Inflammatory macrophage treated with lipopolysaccharide for 1 hour (primary cell): ENCODE data around the gene DIS3.
A peak's percentile ranks its signal among the peaks of the same experiment; 100 is the strongest.
"Not testable (repeated sequence)": the region's sequence is repeated elsewhere in the genome, so short reads cannot be mapped to it uniquely, and the experiment has no call there.

Experiments used
- DNase-seq, 2 donors: peaks; one replicate each; pipeline ENCODE4 v3.0.0-alpha.2; 2020 to 2022

The DIS3 gene

GRCh38 chr13:72737033-72737432 is 44.7 kb downstream of the DIS3 start:
- DNase-seq: no peak

GRCh38 chr13:72728290-72728605 is 53.5 kb downstream of the DIS3 start:
- DNase-seq: no peak

GRCh38 chr13:72727417-72728289 is 54.0 kb downstream of the DIS3 start, which contains the start of the genes BORA and MZT1:
BORA (plus strand) TSS chr13:72727923; CDS start chr13:72728941, 1,018 bp downstream.
MZT1 (minus strand) TSS chr13:72727629; CDS start chr13:72727602, 27 bp downstream.
- DNase-seq: peak; percentile 97

- peak; percentile 34 to 42 for DNase-seq
Observed at GRCh38 chr13:72726726-72727416, 54.8 kb downstream of the DIS3 start.

- DNase-seq: not testable (repeated sequence)
Observed at GRCh38 chr13:72726185-72726584, 55.5 kb downstream of the DIS3 start.

GRCh38 chr13:72716776-72717175 is 64.9 kb downstream of the DIS3 start:
- no peak for DNase-seq
